SK-N-MC (cell line): ENCODE measurements around the gene SIL1.

Experiments
- EZH2 ChIP-seq: fragments of 200-600 bp; sonication (generic); IDR thresholded peaks from one replicate; pipeline ENCODE4 v1.6.1; 2017; ENCODE audit warnings: antibody characterized with exemption
- FOXP2 ChIP-seq: optimal IDR thresholded peaks from 2 replicates; pipeline ENCODE3; 2011; ENCODE audit warnings: mild to moderate bottlenecking, moderate library complexity; ENCODE audit not compliant: insufficient read depth; ENCODE audit errors: extremely low read length, control extremely low read depth
- POLR2AphosphoS5 ChIP-seq: IDR thresholded peaks from 2 replicates; pipeline ENCODE4 v1.6.1; 2012; ENCODE audit warnings: mild to moderate bottlenecking, low read depth, low read length, borderline replicate concordance

GRCh38 chr5:139103762-139104161, 94.4 kb downstream of the SIL1 start:
- TF ChIP-seq EZH2: no peak
- TF ChIP-seq POLR2AphosphoS5: no peak
- no peak for TF ChIP-seq FOXP2
